IPS-18c (cell line): ENCODE results near the gene NFYC.
A peak's percentile ranks its signal among the peaks of the same experiment; 100 is the strongest.
"Not testable (repeated sequence)": the region's sequence is repeated elsewhere in the genome, so short reads cannot be mapped to it uniquely, and the experiment has no call there.

Experiments
- H3K4me3 ChIP-seq: 2 replicates; pipeline ENCODE4 v1.7.0; 2013; ENCODE audit warnings: low read depth, mild to moderate bottlenecking, low read length, moderate library complexity; ENCODE audit not compliant: insufficient read depth
- H3K9me3 ChIP-seq: one replicate; pipeline ENCODE4 v1.6.1; 2013; ENCODE audit warnings: mild to moderate bottlenecking, low read length, moderate library complexity; ENCODE audit not compliant: control insufficient read depth, insufficient read depth

NFYC gene

GRCh38 chr1:40694353-40694874, 2.9 kb downstream of the NFYC start:
- H3K9me3 ChIP-seq: no peaks in the 10 kb centered on the region
- no peak overlapping the region for H3K4me3 ChIP-seq

- Histone ChIP-seq H3K9me3 (no peaks in the 10 kb centered on the region), H3K4me3 (no peak overlapping the region)
These were observed 4.8 kb downstream of the NFYC start for GRCh38 chr1:40696294-40696693.

- Histone ChIP-seq H3K4me3 (no peak overlapping the region), H3K9me3 (no peaks in the 10 kb centered on the region)
These were observed 5.9 kb downstream of the NFYC start for GRCh38 chr1:40697436-40697835.

GRCh38 chr1:40699787-40700186, 8.3 kb downstream of the NFYC start:
- Histone ChIP-seq H3K4me3 (no peak overlapping the region), H3K9me3 (no peaks in the 10 kb centered on the region)

- Histone ChIP-seq H3K9me3 (no peaks in the 10 kb centered on the region), H3K4me3 (no peak overlapping the region)
These were observed 10.2 kb downstream of the NFYC start for GRCh38 chr1:40701684-40702083.

- H3K9me3 ChIP-seq, H3K4me3 ChIP-seq: not testable (repeated sequence)
These were observed 11.3 kb downstream of the NFYC start for GRCh38 chr1:40702810-40703209.

GRCh38 chr1:40703316-40703715, 11.8 kb downstream of the NFYC start:
- no peaks in the 10 kb centered on the region for H3K9me3 ChIP-seq
- H3K4me3 ChIP-seq: no peak overlapping the region

- Histone ChIP-seq H3K4me3 (no peak overlapping the region), H3K9me3 (no peaks in the 10 kb centered on the region)
These were observed 13.6 kb downstream of the NFYC start for GRCh38 chr1:40704817-40705733.

- no peaks in the 10 kb centered on the region for H3K9me3 ChIP-seq
- H3K4me3 ChIP-seq: no peak overlapping the region
These were observed 15.1 kb downstream of the NFYC start for GRCh38 chr1:40706626-40707025.

GRCh38 chr1:40708750-40709099, 17.2 kb downstream of the NFYC start:
- peak overlapping the region; percentile 40; the same call in 1 of the 2 replicates for H3K4me3 ChIP-seq
- no peaks in the 10 kb centered on the region for H3K9me3 ChIP-seq

GRCh38 chr1:40709100-40709801, 17.7 kb downstream of the NFYC start:
- H3K9me3 ChIP-seq: no peaks in the 10 kb centered on the region
- H3K4me3 ChIP-seq: peak overlapping the region; percentile 64; the same call in 1 of the 2 replicates

- H3K9me3 ChIP-seq: no peaks in the 10 kb centered on the region
- H3K4me3 ChIP-seq: peak overlapping the region; percentile 64; the same call in 1 of the 2 replicates
These were observed 18.3 kb downstream of the NFYC start for GRCh38 chr1:40709802-40710278.

GRCh38 chr1:40710581-40711315, 19.2 kb downstream of the NFYC start:
- H3K9me3 ChIP-seq: no peaks in the 10 kb centered on the region

GRCh38 chr1:40711465-40712404, 20.2 kb downstream of the NFYC start:
- H3K4me3 ChIP-seq: 0 out of 2 replicates have a peak overlapping the region, but pooled peaks have one; percentile 26
- H3K9me3 ChIP-seq: no peaks in the 10 kb centered on the region

More at GRCh38 chr1:40710581-40711315, 19.2 kb downstream of the NFYC start:
- H3K4me3 ChIP-seq: peak overlapping the region; percentile 43; the same call in 1 of the 2 replicates

GRCh38 chr1:40712405-40712944, 21.0 kb downstream of the NFYC start:
- Histone ChIP-seq H3K9me3 (no peaks in the 10 kb centered on the region), H3K4me3 (no peak overlapping the region)

GRCh38 chr1:40712997-40713396, 21.5 kb downstream of the NFYC start:
- no peak overlapping the region for H3K4me3 ChIP-seq
- no peaks in the 10 kb centered on the region for H3K9me3 ChIP-seq
